ENCODE results near the gene NDUFB4.

GRCh38 chr3:120614765-120615164 is 18.6 kb downstream of the NDUFB4 start:
- TF ChIP-seq CTCF (IDR thresholded peaks at IDR 0.05) = no peak
- no peak for TF ChIP-seq POLR2A (IDR thresholded peaks at IDR 0.05)

Measured in lower leg skin (tissue), 3 donors.